Lung (tissue), 12 donors: Measurements from ENCODE around the gene PRR30. TPM values are rescaled to one million over a fixed set of nuclear protein-coding genes. Genes with fewer than 3 reads are reported as not detected.
"Not testable (repeated sequence)": the region's sequence is repeated elsewhere in the genome, so short reads cannot be mapped to it uniquely, and the experiment has no call there.

Experiments used
- ATAC-seq: fragments of 200-7000 bp; cut with Tn5 transposase; one replicate; pipeline ENCODE4 v1.9.1; 2020; ENCODE audit warnings: moderate number of reproducible peaks; ENCODE audit not compliant: insufficient read depth, low FRiP score
- DNase-seq, 3 donors: peaks; one replicate each; pipeline ENCODE4 v3.0.0-alpha.2; 2013 to 2017
- H3K27ac ChIP-seq, 2 donors: one replicate each; pipeline ENCODE4 v1.5.1; 2013; ENCODE audit warnings: mild to moderate bottlenecking in 2 of 2, moderate library complexity in 2 of 2, control low read depth in 1 of 2, inconsistent platforms in 1 of 2, low read depth in 1 of 2, low read length in 1 of 2
- H3K27me3 ChIP-seq, 3 donors: one replicate each; pipeline ENCODE4 v1.5.1; 2013; ENCODE audit warnings: low read length in 2 of 3; ENCODE audit not compliant: control insufficient read depth in 3 of 3, insufficient read depth in 3 of 3
- H3K36me3 ChIP-seq, 4 donors: one replicate each; pipeline ENCODE4 v1.5.1; 2013; ENCODE audit warnings: low read length in 4 of 4, mild to moderate bottlenecking in 1 of 4, moderate library complexity in 1 of 4; ENCODE audit not compliant: control insufficient read depth in 4 of 4, insufficient read depth in 4 of 4
- H3K4me1 ChIP-seq, 5 donors: one replicate each; pipeline ENCODE4 v1.5.1; 2013; ENCODE audit warnings: low read length in 5 of 5, mild to moderate bottlenecking in 2 of 5, moderate library complexity in 1 of 5; ENCODE audit not compliant: control insufficient read depth in 5 of 5, insufficient read depth in 5 of 5
- H3K4me3 ChIP-seq: one replicate; pipeline ENCODE4 v1.5.1; 2013; ENCODE audit warnings: mild to moderate bottlenecking, control low read depth, moderate library complexity
- H3K9ac ChIP-seq, 2 donors: one replicate each; pipeline ENCODE4 v1.5.1; 2013; ENCODE audit warnings: low read length in 2 of 2, control low read depth in 1 of 2; ENCODE audit not compliant: insufficient read depth in 1 of 2
- H3K9me3 ChIP-seq, 4 donors: one replicate each; pipeline ENCODE4 v1.5.1; 2013; ENCODE audit warnings: low read length in 3 of 4, mild to moderate bottlenecking in 1 of 4, moderate library complexity in 1 of 4; ENCODE audit not compliant: control insufficient read depth in 4 of 4, insufficient read depth in 3 of 4
- WGBS, 2 donors: extraction: QIAGEN DNeasy Blood & Tissue Kit; methylation state at CpG; one replicate each; pipeline ENCODE4 v1.1.7; 2013; 5-methylcytosine and 5-hydroxymethylcytosine counted together
- polyA plus RNA-seq, 2 donors: library from polyadenylated mRNA; stranded (reverse); fragments of 200-250 nt; gene quantifications; one replicate each; pipeline ENCODE4 v1.2.1, GENCODE V29; 2013
- total RNA-seq, 2 donors: library from RNA; depleted of rRNA in 1 of 2; stranded (reverse); fragments of >200 nt in 1 of 2; gene quantifications; one replicate each; pipeline ENCODE4 v1.2.1, GENCODE V29; 2014 to 2021
- TF ChIP-seq, protein P1 (sequence below): IDR thresholded peaks from 2 replicates; pipeline ENCODE4 v1.5.1; 2012; ENCODE audit warnings: mild to moderate bottlenecking; ENCODE audit errors: control extremely low read depth, extremely low read depth
- donor health status: control.
- donor health status: control.
- donor health status: Bipolar disorder and iron deficiency.
- donor health status: healthy.
- donor health status: DM: yes; HTN: yes; CAD: no.

PRR30 gene
- total and polyA plus RNA-seq, 4 donors = not detected

DNA sequence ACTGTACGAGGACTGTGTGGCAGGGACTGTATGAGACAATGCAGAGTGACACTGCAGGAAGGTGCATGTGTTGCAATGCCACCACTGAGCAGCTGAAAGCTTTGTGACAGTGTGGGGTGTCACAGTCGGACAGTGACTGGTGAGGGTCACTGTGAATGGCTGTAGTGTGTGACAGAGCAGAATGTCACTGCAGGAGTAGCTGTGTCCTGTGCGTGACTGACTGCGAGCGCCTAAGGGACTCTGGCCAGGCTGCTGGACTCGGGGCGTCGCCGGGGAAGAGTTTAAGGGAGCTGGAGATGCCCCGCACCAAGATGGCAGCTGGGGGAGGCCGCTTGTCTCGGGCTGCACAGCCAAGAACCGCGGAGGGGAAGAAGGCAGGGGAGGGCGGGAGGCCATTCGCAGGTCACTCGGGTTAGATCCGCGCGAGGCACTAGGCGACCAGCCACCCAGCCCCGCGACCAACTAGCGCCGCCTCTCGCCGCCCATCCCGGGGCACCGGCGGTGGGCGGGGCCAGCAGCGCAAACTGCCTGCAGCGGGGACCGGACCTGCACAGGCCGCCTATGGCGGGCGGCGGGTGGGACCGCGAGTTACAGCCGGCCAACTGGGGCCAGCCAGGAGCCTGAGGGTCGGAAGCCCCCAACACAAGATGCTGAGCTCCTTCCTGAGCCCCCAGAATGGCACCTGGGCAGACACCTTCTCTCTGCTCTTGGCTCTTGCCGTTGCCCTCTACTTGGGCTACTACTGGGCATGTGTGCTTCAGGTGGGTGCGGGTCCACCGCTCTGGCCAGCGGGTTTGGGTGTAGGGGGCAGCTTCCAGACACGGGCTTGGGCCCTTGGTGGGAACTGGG lies 15.7 kb downstream of the PRR30 start, which contains the start of gene ABHD1:
TSS of gene ABHD1 (plus strand) at position 514 of the 849 bp plus-strand sequence. CDS start at position 648, 134 bp downstream.
- Histone ChIP-seq H3K4me3 (peak within 1 kb of the TSS; percentile 52), H3K36me3 (no peaks in the 10 kb centered on the region), H3K9ac (no peak within 1 kb of the TSS), H3K27me3 (peaks cover 0 to 22% (median 19%) of the 10 kb centered on the region in 3 donors), H3K27ac (peak within 1 kb of the TSS; percentile 41 to 71), H3K9me3 (peaks cover 0 to 2% (median 0%) of the 10 kb centered on the region in 4 donors), H3K4me1 (peaks cover 0 to 13% (median 4%) of the 10 kb centered on the region in 5 donors)
- TF ChIP-seq, protein P1, sequence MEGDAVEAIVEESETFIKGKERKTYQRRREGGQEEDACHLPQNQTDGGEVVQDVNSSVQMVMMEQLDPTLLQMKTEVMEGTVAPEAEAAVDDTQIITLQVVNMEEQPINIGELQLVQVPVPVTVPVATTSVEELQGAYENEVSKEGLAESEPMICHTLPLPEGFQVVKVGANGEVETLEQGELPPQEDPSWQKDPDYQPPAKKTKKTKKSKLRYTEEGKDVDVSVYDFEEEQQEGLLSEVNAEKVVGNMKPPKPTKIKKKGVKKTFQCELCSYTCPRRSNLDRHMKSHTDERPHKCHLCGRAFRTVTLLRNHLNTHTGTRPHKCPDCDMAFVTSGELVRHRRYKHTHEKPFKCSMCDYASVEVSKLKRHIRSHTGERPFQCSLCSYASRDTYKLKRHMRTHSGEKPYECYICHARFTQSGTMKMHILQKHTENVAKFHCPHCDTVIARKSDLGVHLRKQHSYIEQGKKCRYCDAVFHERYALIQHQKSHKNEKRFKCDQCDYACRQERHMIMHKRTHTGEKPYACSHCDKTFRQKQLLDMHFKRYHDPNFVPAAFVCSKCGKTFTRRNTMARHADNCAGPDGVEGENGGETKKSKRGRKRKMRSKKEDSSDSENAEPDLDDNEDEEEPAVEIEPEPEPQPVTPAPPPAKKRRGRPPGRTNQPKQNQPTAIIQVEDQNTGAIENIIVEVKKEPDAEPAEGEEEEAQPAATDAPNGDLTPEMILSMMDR = no peak
- 6 to 9% methylated on average over 31 to 47 of the region's 47 CpGs for WGBS, 2 donors
- ATAC-seq (peak; percentile 77), DNase-seq (peak; percentile 7 to 50 (median 27))

- peaks cover 0 to 2% (median 0%) of the 10 kb centered on the region in 4 donors for H3K9me3 ChIP-seq
- TF ChIP-seq, protein P1 = no peak
- H3K36me3 ChIP-seq = no peaks in the 10 kb centered on the region
- DNase-seq (no peak), ATAC-seq (no peak)
- H3K9ac ChIP-seq = no peak overlapping the region
- no peak overlapping the region for H3K27ac ChIP-seq
- 91 to 92% methylated on average over 7 of the region's 7 CpGs for WGBS, 2 donors
- no peak overlapping the region for H3K4me3 ChIP-seq
- H3K27me3 ChIP-seq = peaks cover 0 to 30% (median 26%) of the 10 kb centered on the region in 3 donors
- H3K4me1 ChIP-seq = peaks cover 0 to 16% (median 4%) of the 10 kb centered on the region in 5 donors
Measured at GRCh38 chr2:27122791-27123190, 16.4 kb downstream of the PRR30 start.

- no peaks in the 10 kb centered on the region for H3K36me3 ChIP-seq
- H3K27me3 ChIP-seq = peaks cover 0 to 37% (median 34%) of the 10 kb centered on the region in 3 donors
- no peak overlapping the region for H3K27ac ChIP-seq
- H3K4me1 ChIP-seq = peaks cover 0 to 16% (median 4%) of the 10 kb centered on the region in 5 donors
- peaks cover 0 to 2% (median 0%) of the 10 kb centered on the region in 4 donors for H3K9me3 ChIP-seq
- H3K9ac ChIP-seq = no peak overlapping the region
- WGBS, 2 donors = 57 to 75% methylated on average over 2 of the region's 2 CpGs
- TF ChIP-seq, protein P1 = no peak
- ATAC-seq (no peak), DNase-seq (no peak)
- no peak overlapping the region for H3K4me3 ChIP-seq
Measured at GRCh38 chr2:27121906-27122305, 17.3 kb downstream of the PRR30 start.

GRCh38 chr2:27119330-27119670 lies 19.9 kb downstream of the PRR30 start:
- Histone ChIP-seq H3K27me3 (peaks cover 0 to 39% (median 39%) of the 10 kb centered on the region in 3 donors), H3K4me1 (peaks cover 0 to 16% (median 4%) of the 10 kb centered on the region in 5 donors)
- DNase-seq, H3K9ac ChIP-seq, H3K36me3 ChIP-seq, H3K9me3 ChIP-seq, H3K4me3 ChIP-seq, H3K27ac ChIP-seq, ATAC-seq: not testable (repeated sequence)
- 77 to 88% methylated on average over 8 of the region's 8 CpGs for WGBS, 2 donors
